Chondrocyte (in vitro differentiated cells): ENCODE results near the gene ALK. TPM values are rescaled to one million over a fixed set of nuclear protein-coding genes. Genes with fewer than 3 reads are reported as not detected.

Source experiments
- DNase-seq: peaks from one replicate; pipeline ENCODE4 v3.0.0; 2021; ENCODE audit warnings: mixed read lengths, low spot score
- H3K27ac Mint-ChIP-seq: one replicate; pipeline ENCODE4 v1.8.0; 2021; ENCODE audit warnings: mild to moderate bottlenecking, moderate library complexity, mixed read lengths; ENCODE audit not compliant: unreplicated experiment
- H3K27me3 Mint-ChIP-seq: 2 replicates; pipeline ENCODE4 v1.8.0; 2021; ENCODE audit warnings: low read depth, mixed read lengths
- H3K36me3 Mint-ChIP-seq: 2 replicates; pipeline ENCODE4 v1.8.0; 2021; ENCODE audit warnings: low read depth, mixed read lengths
- H3K4me1 Mint-ChIP-seq: 2 replicates; pipeline ENCODE4 v1.8.0; 2021; ENCODE audit warnings: low read depth, mild to moderate bottlenecking, mixed read lengths
- H3K4me3 Mint-ChIP-seq: one replicate; pipeline ENCODE4 v1.8.0; 2021; ENCODE audit warnings: mild to moderate bottlenecking, moderate library complexity, mixed read lengths; ENCODE audit not compliant: unreplicated experiment
- H3K9me3 Mint-ChIP-seq: 2 replicates; pipeline ENCODE4 v1.8.0; 2021; ENCODE audit warnings: low read depth, mixed read lengths
- CTCF ChIP-seq: fragments of 200-600 bp; sonication (generic); IDR thresholded peaks from 2 replicates; pipeline ENCODE4 v1.5.0; 2021; ENCODE audit warnings: antibody characterized with exemption, mild to moderate bottlenecking, moderate library complexity
- total RNA-seq: library from RNA; stranded (reverse); gene quantifications from 3 replicates; pipeline ENCODE4 v1.2.1, GENCODE V29; 2021

ALK gene
- total RNA-seq, 1 donor from 2014 or later, result 0.07 TPM

- H3K27me3 Mint-ChIP-seq, result peaks cover 8% of the 10 kb centered on the region
- DNase-seq, result no peak
- TF ChIP-seq CTCF, result no peak
- no peak overlapping the region for H3K27ac Mint-ChIP-seq
- H3K36me3 Mint-ChIP-seq, result no peaks in the 10 kb centered on the region
- H3K4me3 Mint-ChIP-seq, result no peak overlapping the region
- H3K9me3 Mint-ChIP-seq, result no peaks in the 10 kb centered on the region
- no peaks in the 10 kb centered on the region for H3K4me1 Mint-ChIP-seq
Observed at GRCh38 chr2:29583104-29583503, 338.3 kb downstream of the ALK start.

- Mint-ChIP-seq H3K4me1 (no peaks in the 10 kb centered on the region), H3K27ac (no peak overlapping the region), H3K9me3 (no peaks in the 10 kb centered on the region), H3K27me3 (peaks cover 10% of the 10 kb centered on the region), H3K4me3 (no peak overlapping the region), H3K36me3 (no peaks in the 10 kb centered on the region)
- no peak for TF ChIP-seq CTCF
- DNase-seq, result no peak
Observed at GRCh38 chr2:29582062-29582461, 339.3 kb downstream of the ALK start.

- Mint-ChIP-seq H3K36me3 (no peaks in the 10 kb centered on the region), H3K4me1 (no peaks in the 10 kb centered on the region), H3K27me3 (peaks cover 15% of the 10 kb centered on the region), H3K9me3 (no peaks in the 10 kb centered on the region), H3K4me3 (no peak overlapping the region), H3K27ac (no peak overlapping the region)
- no peak for TF ChIP-seq CTCF
- DNase-seq, result no peak
Observed at GRCh38 chr2:29580223-29580622, 341.2 kb downstream of the ALK start.

- no peak for TF ChIP-seq CTCF
- H3K4me3 Mint-ChIP-seq, result no peak overlapping the region
- no peaks in the 10 kb centered on the region for H3K4me1 Mint-ChIP-seq
- no peaks in the 10 kb centered on the region for H3K9me3 Mint-ChIP-seq
- DNase-seq, result no peak
- no peak overlapping the region for H3K27ac Mint-ChIP-seq
- no peaks in the 10 kb centered on the region for H3K36me3 Mint-ChIP-seq
- peaks cover 16% of the 10 kb centered on the region for H3K27me3 Mint-ChIP-seq
Observed at GRCh38 chr2:29579495-29580169, 341.8 kb downstream of the ALK start.

GRCh38 chr2:29578084-29578598 lies 343.2 kb downstream of the ALK start:
- H3K36me3 Mint-ChIP-seq, result no peaks in the 10 kb centered on the region
- peaks cover 18% of the 10 kb centered on the region for H3K27me3 Mint-ChIP-seq
- no peak overlapping the region for H3K27ac Mint-ChIP-seq
- no peaks in the 10 kb centered on the region for H3K9me3 Mint-ChIP-seq
- no peak for DNase-seq
- H3K4me1 Mint-ChIP-seq, result no peaks in the 10 kb centered on the region
- TF ChIP-seq CTCF, result no peak
- H3K4me3 Mint-ChIP-seq, result no peak overlapping the region
